Mesodermal cell (in vitro differentiated cells): ENCODE measurements around the gene MAN1C1.

Experiments
- H3K27ac ChIP-seq: 2 replicates; pipeline ENCODE4 v1.7.0; 2013; ENCODE audit warnings: mild to moderate bottlenecking, low read depth, low read length, moderate library complexity; ENCODE audit not compliant: severe bottlenecking
- H3K36me3 ChIP-seq: 2 replicates; pipeline ENCODE4 v1.7.1; 2013; ENCODE audit warnings: mild to moderate bottlenecking, low read length, moderate library complexity; ENCODE audit not compliant: control insufficient read depth, insufficient read depth
- H3K4me1 ChIP-seq: one replicate; pipeline ENCODE4 v1.7.1; 2013; ENCODE audit warnings: mild to moderate bottlenecking, low read length; ENCODE audit not compliant: insufficient read depth, control insufficient read depth, poor library complexity, severe bottlenecking
- H3K4me3 ChIP-seq: 2 replicates; pipeline ENCODE4 v1.7.0; 2013; ENCODE audit warnings: low read length, control low read depth, mild to moderate bottlenecking; ENCODE audit not compliant: insufficient read depth, poor library complexity, severe bottlenecking; ENCODE audit errors: extremely low read depth
- H3K9me3 ChIP-seq: 2 replicates; pipeline ENCODE4 v1.7.1; 2013; ENCODE audit warnings: mild to moderate bottlenecking, low read length, moderate library complexity; ENCODE audit not compliant: control insufficient read depth
- WGBS, 2 experiments: methylation state at CpG; one replicate each; pipeline ENCODE4 v1.1.5; 2013; ENCODE audit warnings: missing lambda C conversion rate in 2 of 2; ENCODE audit not compliant: insufficient coverage in 2 of 2; 5-methylcytosine and 5-hydroxymethylcytosine counted together

The MAN1C1 gene

DNA sequence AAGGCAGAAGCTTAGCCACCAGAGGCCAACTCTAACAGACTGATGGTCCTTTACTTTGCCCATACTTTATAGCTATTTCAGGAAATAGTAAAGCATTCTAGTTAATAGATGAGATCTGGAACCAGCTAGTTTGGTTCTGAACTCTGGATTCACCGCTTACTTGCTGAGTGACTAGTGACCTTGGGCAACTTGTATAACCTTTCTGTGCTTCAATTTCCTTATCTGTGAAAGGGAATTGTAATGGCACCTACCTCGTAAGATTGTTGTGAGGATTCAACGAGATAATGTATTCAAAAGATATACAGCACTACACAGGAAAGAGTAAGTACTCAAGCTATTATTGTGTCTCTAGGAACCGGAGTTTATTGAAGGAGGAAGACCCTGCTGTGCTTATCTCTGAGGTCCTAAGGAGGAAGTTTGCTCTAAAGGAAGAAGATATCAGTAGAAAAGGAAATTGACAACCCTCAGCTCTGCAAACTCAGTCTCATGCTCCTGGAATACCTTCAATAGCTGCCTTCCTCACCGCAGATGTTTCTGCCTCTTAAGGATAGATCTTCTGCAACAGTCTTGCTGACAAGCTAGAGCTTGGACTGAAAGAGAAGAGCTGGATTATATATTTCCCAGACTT, 215.1 kb downstream of the MAN1C1 start:
- H3K4me3 ChIP-seq = no peak overlapping the region
- peak overlapping the region; percentile 41 for H3K27ac ChIP-seq
- H3K36me3 ChIP-seq = peaks cover 91% of the 10 kb centered on the region
- H3K9me3 ChIP-seq = no peaks in the 10 kb centered on the region
- peaks cover 6% of the 10 kb centered on the region for H3K4me1 ChIP-seq
- 63 to 80% methylated on average over 1 to 3 of the region's 5 CpGs for WGBS, 2 experiments

DNA sequence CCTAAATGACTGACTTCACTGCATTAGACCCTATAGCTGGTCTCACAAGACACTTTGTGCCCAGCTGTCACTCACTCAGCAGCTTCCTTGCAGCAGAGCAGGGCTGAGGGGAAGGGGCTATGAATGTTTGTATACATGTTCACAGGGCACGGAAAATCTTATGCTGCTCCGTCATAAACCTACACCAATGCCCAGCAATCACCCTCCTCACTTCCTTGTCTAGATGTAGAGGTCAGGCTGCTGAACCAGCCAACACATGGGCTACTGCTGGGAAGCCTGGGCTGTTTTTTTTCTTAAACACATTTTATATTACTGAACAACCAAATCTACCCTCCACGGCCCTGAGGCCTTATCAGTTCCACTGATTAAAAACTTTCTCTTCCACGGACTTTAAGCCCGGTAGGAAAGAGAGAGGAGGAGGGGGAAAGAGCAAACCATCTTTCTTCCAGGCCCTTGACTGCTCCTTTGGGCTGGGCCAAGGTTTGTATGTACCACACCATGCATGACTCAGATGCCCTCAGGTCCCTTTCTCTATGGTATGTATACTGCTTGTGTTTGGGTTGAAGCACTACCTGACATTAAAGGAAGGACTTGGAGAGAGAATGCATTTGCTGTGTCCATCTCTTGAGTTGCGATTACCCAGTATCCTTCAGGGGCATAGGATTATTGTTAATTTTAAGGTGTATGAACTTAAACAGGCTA, 215.9 kb downstream of the MAN1C1 start:
- Histone ChIP-seq H3K27ac (peak overlapping the region; percentile 0), H3K4me3 (no peak overlapping the region), H3K36me3 (peaks cover 84% of the 10 kb centered on the region), H3K9me3 (no peaks in the 10 kb centered on the region), H3K4me1 (peaks cover 6% of the 10 kb centered on the region)
- WGBS, 2 experiments = 100% methylated on average over 1 to 2 of the region's 6 CpGs

DNA sequence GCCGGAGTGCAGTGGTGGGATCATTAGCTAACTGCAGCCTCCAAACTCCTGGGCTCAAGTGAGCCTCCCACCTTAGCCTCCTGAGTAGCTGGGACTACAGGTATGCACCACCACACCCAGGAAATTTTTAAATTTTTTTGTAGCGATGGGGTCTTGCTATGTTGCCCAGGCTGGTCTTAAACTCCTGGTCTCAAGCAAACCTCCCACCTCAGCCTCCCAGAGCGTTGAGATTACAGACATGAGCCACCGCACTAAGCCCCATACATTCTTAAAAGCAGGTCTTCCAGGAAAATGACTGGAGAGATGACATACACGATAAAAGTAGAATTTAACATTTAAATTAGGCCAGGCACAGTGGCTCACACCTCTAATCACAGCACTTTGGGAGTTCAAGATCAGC, 216.6 kb downstream of the MAN1C1 start:
- H3K27ac ChIP-seq = no peak overlapping the region
- H3K4me1 ChIP-seq = peaks cover 6% of the 10 kb centered on the region
- 95 to 100% methylated on average over 2 to 4 of the region's 5 CpGs for WGBS, 2 experiments
- peaks cover 77% of the 10 kb centered on the region for H3K36me3 ChIP-seq
- H3K9me3 ChIP-seq = no peaks in the 10 kb centered on the region
- no peak overlapping the region for H3K4me3 ChIP-seq
